ENCODE measurements around the gene ABCC8.

Gene ABCC8

DNA sequence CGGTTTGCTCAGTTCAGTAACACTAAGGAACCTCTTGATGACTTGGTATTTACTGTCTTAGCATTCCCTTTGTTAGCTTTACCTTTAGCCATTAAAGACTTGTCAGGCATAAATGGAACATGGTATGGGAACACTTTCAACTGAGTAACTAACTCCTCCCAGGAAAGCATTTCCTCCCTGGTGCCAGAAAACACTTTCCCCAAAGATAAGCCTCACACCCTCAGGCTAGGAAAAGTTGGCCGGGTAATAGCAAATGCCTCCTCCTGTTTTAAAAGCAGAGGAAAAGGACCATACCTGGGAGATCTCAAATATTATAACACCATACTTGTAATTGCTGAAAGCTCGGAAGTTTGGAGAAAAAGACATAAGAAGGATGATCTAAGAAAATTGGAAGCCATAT lies 100.2 kb downstream of the ABCC8 start:
- peaks cover 26% of the 10 kb centered on the region for H3K36me3 ChIP-seq (ENCODE audit: insufficient read depth, low read length)

DNA sequence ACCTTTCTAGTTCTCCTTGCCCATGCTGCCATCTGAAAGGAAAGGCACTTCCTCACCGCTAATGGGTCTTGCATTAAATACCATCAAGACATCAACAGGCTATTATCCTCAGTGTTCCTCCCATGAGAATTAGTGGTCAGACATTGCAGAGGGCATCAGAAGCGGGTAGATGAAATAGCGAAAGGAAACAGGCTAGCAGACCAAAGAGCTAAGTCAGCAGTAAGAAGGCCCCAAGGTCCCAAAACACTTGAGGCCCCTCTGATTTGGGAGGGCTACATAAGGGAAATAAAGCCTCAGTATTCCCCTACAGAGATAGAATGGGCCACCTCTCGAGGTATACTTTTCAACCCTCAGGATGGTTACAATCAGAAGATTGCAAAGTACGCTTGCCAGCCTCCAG lies 101.1 kb downstream of the ABCC8 start:
- peaks cover 30% of the 10 kb centered on the region for H3K36me3 ChIP-seq (ENCODE audit: insufficient read depth, low read length)
- no peak overlapping the region for H3K9ac ChIP-seq (ENCODE audit: insufficient read length)
- no peak for DNase-seq (ENCODE audit: low read depth, low spot score)
- no peak overlapping the region for H3K4me3 ChIP-seq
- H3K9me3 ChIP-seq (ENCODE audit: low read depth, low read length), result peaks cover 17% of the 10 kb centered on the region
- TF ChIP-seq POLR2AphosphoS5 (IDR thresholded peaks at IDR 0.05; ENCODE audit: borderline replicate concordance, low read depth, low read length) (no peak), FOXP2 (optimal IDR thresholded peaks at IDR 0.05; ENCODE audit: control extremely low read depth, extremely low read length, insufficient read depth) (no peak), EZH2 (IDR thresholded peaks at IDR 0.05) (no peak)
- no peak overlapping the region for H3K27ac ChIP-seq

More for the DNA sequence above, 100.2 kb downstream of the ABCC8 start:
- no peak for DNase-seq (ENCODE audit: low read depth, low spot score)
- peaks cover 10% of the 10 kb centered on the region; the same call in 1 of the 2 replicates for H3K9me3 ChIP-seq (ENCODE audit: low read depth, low read length)
- TF ChIP-seq EZH2 (IDR thresholded peaks at IDR 0.05), result no peak
- TF ChIP-seq FOXP2 (optimal IDR thresholded peaks at IDR 0.05; ENCODE audit: control extremely low read depth, extremely low read length, insufficient read depth), result no peak
- H3K27ac ChIP-seq, result no peak overlapping the region
- no peak overlapping the region for H3K9ac ChIP-seq (ENCODE audit: insufficient read length)
- no peak overlapping the region for H3K4me3 ChIP-seq

GRCh38 chr11:17371614-17372013 lies 105.0 kb downstream of the ABCC8 start:
- no peak for TF ChIP-seq POLR2AphosphoS5 (IDR thresholded peaks at IDR 0.05; ENCODE audit: borderline replicate concordance, low read depth, low read length)
- TF ChIP-seq EZH2 (IDR thresholded peaks at IDR 0.05), result no peak
- TF ChIP-seq FOXP2 (optimal IDR thresholded peaks at IDR 0.05; ENCODE audit: control extremely low read depth, extremely low read length, insufficient read depth), result no peak
- H3K36me3 ChIP-seq (ENCODE audit: insufficient read depth, low read length), result peaks cover 52% of the 10 kb centered on the region
- H3K27ac ChIP-seq, result no peak overlapping the region
- H3K4me3 ChIP-seq, result no peak overlapping the region
- no peak overlapping the region for H3K9ac ChIP-seq (ENCODE audit: insufficient read length)
- H3K9me3 ChIP-seq (ENCODE audit: low read depth, low read length), result peaks cover 20% of the 10 kb centered on the region
- DNase-seq (ENCODE audit: low read depth, low spot score), result no peak

DNA sequence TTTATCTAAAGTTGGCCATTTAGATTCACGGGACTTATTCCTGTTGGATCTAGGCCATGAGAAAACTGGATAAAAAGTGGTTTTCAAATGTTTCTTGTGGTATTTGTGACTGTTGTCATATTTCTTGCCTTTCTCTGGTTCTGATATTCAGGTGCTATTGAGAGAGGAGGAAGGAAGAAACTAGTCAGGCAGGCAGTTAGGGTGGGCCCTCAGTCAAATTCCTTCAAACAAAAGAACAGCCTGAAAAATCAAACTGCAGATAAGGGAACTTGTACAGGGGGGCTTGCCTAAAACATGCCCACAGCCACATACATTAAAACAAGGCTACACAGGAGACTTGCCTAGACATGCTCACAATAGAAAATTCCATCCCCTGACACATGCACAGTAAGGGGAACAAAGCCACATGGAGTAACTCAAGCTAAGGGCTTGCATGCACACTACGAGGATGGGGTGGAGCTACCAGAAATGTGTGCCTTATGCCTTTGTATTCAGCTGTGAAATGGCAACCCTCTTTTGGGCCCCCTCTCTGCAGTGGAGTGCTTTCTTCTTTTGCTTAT lies 106.9 kb downstream of the ABCC8 start:
- no peak overlapping the region for H3K4me3 ChIP-seq

DNA sequence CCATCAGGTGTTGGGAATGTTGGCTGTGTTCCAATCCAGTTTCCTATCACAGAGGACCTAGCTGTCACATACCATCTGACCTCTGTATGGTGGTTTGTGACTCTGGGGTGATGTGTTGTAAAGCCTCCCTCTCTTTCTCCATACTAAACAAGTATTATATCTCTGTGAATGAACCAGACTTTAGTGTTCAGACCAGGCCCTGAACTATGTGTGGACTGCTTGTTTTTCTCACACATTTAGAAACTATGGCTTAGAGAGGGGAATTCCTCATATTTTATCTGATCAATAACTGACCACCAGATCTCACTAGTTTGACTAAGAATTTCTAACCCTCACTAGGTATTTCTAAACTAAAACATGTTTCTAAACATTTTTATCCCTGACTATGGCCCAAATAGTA lies 107.6 kb downstream of the ABCC8 start:
- peaks cover 20% of the 10 kb centered on the region for H3K9me3 ChIP-seq (ENCODE audit: low read depth, low read length)
- H3K36me3 ChIP-seq (ENCODE audit: insufficient read depth, low read length), result peaks cover 52% of the 10 kb centered on the region
- no peak overlapping the region for H3K27ac ChIP-seq
- TF ChIP-seq POLR2AphosphoS5 (IDR thresholded peaks at IDR 0.05; ENCODE audit: borderline replicate concordance, low read depth, low read length) (no peak), EZH2 (IDR thresholded peaks at IDR 0.05) (no peak), FOXP2 (optimal IDR thresholded peaks at IDR 0.05; ENCODE audit: control extremely low read depth, extremely low read length, insufficient read depth) (no peak)
- no peak overlapping the region for H3K9ac ChIP-seq (ENCODE audit: insufficient read length)
- no peak for DNase-seq (ENCODE audit: low read depth, low spot score)
- H3K4me3 ChIP-seq, result no peak overlapping the region

More for the DNA sequence above, 106.9 kb downstream of the ABCC8 start:
- TF ChIP-seq FOXP2 (optimal IDR thresholded peaks at IDR 0.05; ENCODE audit: control extremely low read depth, extremely low read length, insufficient read depth), result no peak
- TF ChIP-seq EZH2 (IDR thresholded peaks at IDR 0.05), result no peak
- TF ChIP-seq POLR2AphosphoS5 (IDR thresholded peaks at IDR 0.05; ENCODE audit: borderline replicate concordance, low read depth, low read length), result no peak
- H3K9ac ChIP-seq (ENCODE audit: insufficient read length), result no peak overlapping the region
- DNase-seq (ENCODE audit: low read depth, low spot score), result no peak
- no peak overlapping the region for H3K27ac ChIP-seq
- peaks cover 20% of the 10 kb centered on the region for H3K9me3 ChIP-seq (ENCODE audit: low read depth, low read length)
- H3K36me3 ChIP-seq (ENCODE audit: insufficient read depth, low read length), result peaks cover 52% of the 10 kb centered on the region

DNA sequence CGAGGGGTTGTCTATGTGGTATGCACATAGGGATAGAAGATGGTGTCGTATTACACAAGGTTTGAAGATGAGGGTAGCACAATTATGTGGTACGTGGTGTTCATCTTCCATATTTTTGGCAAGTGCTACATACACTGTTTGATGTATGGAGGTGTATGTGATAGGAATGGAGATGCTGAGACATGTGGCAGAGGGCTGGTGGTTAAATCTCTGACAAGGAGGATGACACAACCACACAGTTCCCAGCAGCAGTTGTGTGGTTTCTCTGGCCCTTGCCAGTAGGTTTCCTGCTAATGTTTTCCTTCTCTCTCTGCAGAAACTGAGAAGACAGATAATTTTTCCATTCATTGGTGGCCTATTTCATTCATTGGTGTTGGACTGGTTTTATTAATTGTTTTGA lies 108.1 kb downstream of the ABCC8 start:
- no peak overlapping the region for H3K27ac ChIP-seq
- H3K36me3 ChIP-seq (ENCODE audit: insufficient read depth, low read length), result peaks cover 47% of the 10 kb centered on the region
- H3K9ac ChIP-seq (ENCODE audit: insufficient read length), result no peak overlapping the region
- no peak overlapping the region for H3K4me3 ChIP-seq
- TF ChIP-seq EZH2 (IDR thresholded peaks at IDR 0.05), result no peak
- TF ChIP-seq FOXP2 (optimal IDR thresholded peaks at IDR 0.05; ENCODE audit: control extremely low read depth, extremely low read length, insufficient read depth), result no peak
- no peak for TF ChIP-seq POLR2AphosphoS5 (IDR thresholded peaks at IDR 0.05; ENCODE audit: borderline replicate concordance, low read depth, low read length)
- no peak for DNase-seq (ENCODE audit: low read depth, low spot score)
- peaks cover 20% of the 10 kb centered on the region for H3K9me3 ChIP-seq (ENCODE audit: low read depth, low read length)

DNA sequence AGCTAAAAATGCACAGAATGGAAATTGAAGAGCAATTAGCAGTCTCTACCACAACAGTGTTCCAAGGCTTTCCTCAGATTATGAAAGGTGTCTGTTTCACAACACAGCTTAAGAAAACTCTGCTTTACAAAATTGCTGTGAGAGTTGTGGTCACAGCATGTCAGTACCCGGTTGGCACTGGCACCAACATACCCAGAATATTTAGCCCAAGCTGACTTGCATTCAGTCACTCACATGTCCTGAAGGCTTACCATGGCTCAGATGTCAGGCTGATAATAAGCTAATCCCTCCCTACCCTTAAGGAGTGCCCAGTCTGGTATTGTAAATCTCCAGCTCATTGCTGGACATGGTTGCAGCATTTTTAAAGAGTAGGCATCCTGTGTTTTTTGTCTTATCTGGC lies 110.2 kb downstream of the ABCC8 start:
- no peak overlapping the region for H3K27ac ChIP-seq
- H3K4me3 ChIP-seq, result no peak overlapping the region
- no peak overlapping the region for H3K9ac ChIP-seq (ENCODE audit: insufficient read length)
- peaks cover 10% of the 10 kb centered on the region for H3K9me3 ChIP-seq (ENCODE audit: low read depth, low read length)
- TF ChIP-seq POLR2AphosphoS5 (IDR thresholded peaks at IDR 0.05; ENCODE audit: borderline replicate concordance, low read depth, low read length), result no peak
- no peak for TF ChIP-seq EZH2 (IDR thresholded peaks at IDR 0.05)
- H3K36me3 ChIP-seq (ENCODE audit: insufficient read depth, low read length), result peaks cover 28% of the 10 kb centered on the region
- DNase-seq (ENCODE audit: low read depth, low spot score), result no peak

DNA sequence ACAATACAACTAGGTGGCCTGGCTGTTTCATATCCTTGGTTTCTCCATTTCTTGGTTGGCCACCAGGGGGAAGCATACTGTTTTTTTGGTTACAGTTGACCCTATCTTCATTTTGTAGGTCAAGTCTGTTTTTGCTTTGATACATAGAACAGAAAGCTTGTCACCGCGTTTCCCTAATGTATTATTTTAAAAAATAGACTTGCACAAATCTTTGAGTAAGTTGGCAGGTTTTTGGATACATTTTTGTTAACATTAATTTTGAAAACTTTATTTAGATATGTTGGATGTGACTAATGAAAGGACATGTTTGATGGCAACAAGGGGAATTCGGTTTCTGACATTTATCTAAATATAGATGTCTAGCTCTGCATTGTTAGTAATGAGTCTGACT lies 122.0 kb downstream of the ABCC8 start:
- no peak for DNase-seq (ENCODE audit: low read depth, low spot score)

More for the DNA sequence above, 122.0 kb downstream of the ABCC8 start:
- H3K27ac ChIP-seq, result no peak overlapping the region
- H3K36me3 ChIP-seq (ENCODE audit: insufficient read depth, low read length), result no peaks in the 10 kb centered on the region
- no peaks in the 10 kb centered on the region for H3K9me3 ChIP-seq (ENCODE audit: low read depth, low read length)
- H3K4me3 ChIP-seq, result peak overlapping the region; percentile 85
- no peak for TF ChIP-seq POLR2AphosphoS5 (IDR thresholded peaks at IDR 0.05; ENCODE audit: borderline replicate concordance, low read depth, low read length)
- TF ChIP-seq EZH2 (IDR thresholded peaks at IDR 0.05), result no peak
- TF ChIP-seq FOXP2 (optimal IDR thresholded peaks at IDR 0.05; ENCODE audit: control extremely low read depth, extremely low read length, insufficient read depth), result no peak
- no peak overlapping the region for H3K9ac ChIP-seq (ENCODE audit: insufficient read length)

Measured in SK-N-MC (cell line).